SU-DHL-6 (cell line): ENCODE measurements around the gene ZSCAN22.

Experiments
- EZH2phosphoT487 ChIP-seq: fragments of 200-600 bp; sonication (generic), shearing (Covaris generic); conservative IDR thresholded peaks from 2 replicates; pipeline ENCODE4 v1.6.1; 2018; ENCODE audit warnings: mild to moderate bottlenecking, antibody characterized with exemption, low read length, moderate library complexity, mixed read lengths
- TF ChIP-seq, protein P1 (sequence below): fragments of 200-600 bp; sonication (generic); IDR thresholded peaks from one replicate; pipeline ENCODE4 v1.5.1; 2017; ENCODE audit warnings: antibody characterized with exemption, mild to moderate bottlenecking, low read length, moderate library complexity; ENCODE audit not compliant: insufficient read depth, poor library complexity, severe bottlenecking

DNA sequence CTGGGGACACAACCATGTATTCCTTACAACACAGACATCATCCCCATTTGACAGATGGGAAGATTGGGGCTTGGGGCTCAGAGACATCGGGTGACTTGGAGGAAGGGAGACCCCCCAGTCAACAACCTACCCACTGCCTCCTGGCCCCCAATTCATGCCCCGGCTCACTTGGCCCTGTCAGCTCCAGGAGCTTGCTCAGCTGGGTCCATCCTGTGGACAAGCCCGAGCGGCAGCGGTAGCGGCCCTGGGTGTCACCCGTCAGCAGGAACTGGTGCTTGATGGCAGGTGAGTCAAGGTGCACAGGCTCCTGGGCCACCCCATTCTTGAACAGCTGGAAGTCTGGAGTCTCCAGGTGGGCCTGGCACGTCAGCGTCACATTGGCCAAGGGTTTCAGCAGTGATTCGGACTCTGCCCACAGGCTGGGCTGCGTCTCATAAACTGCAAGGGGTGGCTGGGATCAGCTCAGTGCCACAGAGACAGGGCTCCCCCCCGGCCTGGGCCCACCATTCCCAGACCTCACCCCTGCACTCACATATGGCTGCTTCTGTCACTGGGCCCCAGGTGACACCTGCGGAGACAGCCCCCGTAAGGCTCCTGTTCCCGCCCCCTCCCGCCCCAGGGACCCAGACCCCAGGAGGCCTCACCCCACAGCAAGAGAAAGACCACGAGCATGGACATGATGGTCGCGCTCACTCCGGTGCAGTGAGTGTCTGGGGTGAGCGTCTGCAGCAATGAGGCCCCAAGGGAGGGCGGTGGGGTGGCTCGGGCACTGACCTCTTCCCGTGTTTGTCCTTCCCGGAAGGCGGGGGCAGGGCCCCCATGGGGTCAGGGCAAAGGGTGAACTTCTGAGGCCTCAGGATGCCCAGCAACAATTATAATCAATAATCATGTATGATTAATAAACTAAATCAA, 26.2 kb downstream of the ZSCAN22 start, which contains the start of gene A1BG:
- TF ChIP-seq, protein P1, sequence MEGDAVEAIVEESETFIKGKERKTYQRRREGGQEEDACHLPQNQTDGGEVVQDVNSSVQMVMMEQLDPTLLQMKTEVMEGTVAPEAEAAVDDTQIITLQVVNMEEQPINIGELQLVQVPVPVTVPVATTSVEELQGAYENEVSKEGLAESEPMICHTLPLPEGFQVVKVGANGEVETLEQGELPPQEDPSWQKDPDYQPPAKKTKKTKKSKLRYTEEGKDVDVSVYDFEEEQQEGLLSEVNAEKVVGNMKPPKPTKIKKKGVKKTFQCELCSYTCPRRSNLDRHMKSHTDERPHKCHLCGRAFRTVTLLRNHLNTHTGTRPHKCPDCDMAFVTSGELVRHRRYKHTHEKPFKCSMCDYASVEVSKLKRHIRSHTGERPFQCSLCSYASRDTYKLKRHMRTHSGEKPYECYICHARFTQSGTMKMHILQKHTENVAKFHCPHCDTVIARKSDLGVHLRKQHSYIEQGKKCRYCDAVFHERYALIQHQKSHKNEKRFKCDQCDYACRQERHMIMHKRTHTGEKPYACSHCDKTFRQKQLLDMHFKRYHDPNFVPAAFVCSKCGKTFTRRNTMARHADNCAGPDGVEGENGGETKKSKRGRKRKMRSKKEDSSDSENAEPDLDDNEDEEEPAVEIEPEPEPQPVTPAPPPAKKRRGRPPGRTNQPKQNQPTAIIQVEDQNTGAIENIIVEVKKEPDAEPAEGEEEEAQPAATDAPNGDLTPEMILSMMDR, result no peak
- TF ChIP-seq EZH2phosphoT487, result no peak
